HG02943 (cell line): Measurements from ENCODE around the gene IFI27.
"Not testable (repeated sequence)": the region's sequence is repeated elsewhere in the genome, so short reads cannot be mapped to it uniquely, and the experiment has no call there.

ENCODE experiments used
- ATAC-seq: cut with Tn5 transposase; IDR thresholded peaks from one replicate; pipeline ENCODE4 v1.9.1; 2021; ENCODE audit warnings: mild to moderate bottlenecking, low read depth, moderate library complexity; ENCODE audit not compliant: unreplicated experiment

Gene IFI27

DNA sequence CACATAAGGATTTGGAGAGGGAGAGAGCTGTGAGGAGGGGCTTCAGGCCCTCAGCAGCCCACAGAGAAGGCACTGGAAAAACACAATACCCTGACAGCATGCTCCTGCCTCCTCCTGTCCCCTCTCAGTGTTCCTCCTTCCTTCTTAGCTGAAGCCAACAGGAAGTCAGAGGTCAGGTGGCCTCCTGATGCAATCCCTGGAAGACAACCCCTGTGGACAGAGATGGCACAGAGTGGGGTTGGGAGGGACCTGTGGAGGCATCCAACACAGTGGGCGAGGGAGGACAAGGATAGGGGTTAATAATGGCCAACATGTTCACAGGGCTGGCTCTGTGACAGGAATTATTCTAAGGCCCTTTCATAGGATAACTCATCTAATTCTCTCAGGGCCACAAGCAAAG is 34.2 kb downstream of the IFI27 start:
- ATAC-seq: no peak

- no peak for ATAC-seq
These were observed 35.5 kb downstream of the IFI27 start for GRCh38 chr14:94145902-94146527.

GRCh38 chr14:94152676-94153075 is 42.1 kb downstream of the IFI27 start:
- ATAC-seq: no peak

- no peak for ATAC-seq
These were observed 43.3 kb downstream of the IFI27 start for GRCh38 chr14:94153750-94154342.

DNA sequence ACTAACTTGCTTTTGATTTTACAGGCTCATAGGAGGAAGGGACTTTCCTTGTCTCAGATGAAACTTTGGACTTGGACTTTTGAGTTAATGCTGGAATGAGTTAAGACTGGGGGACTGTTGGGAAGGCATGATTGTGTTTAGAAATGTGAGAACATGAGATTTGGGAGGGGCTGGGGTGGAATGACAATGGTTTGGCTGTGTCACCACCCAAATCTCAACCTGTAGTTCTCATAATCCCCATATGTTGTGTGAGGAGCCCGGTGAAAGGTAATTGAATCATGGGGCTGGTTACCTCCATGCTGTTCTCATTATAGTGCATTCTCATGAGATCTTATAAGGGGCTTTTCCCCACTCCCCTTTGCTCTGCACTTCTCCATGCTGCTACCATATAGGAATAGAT is 45.6 kb downstream of the IFI27 start:
- ATAC-seq: not testable (repeated sequence)

- no peak for ATAC-seq
These were observed 46.7 kb downstream of the IFI27 start for GRCh38 chr14:94157197-94157596.

GRCh38 chr14:94158239-94158883 is 47.8 kb downstream of the IFI27 start:
- no peak for ATAC-seq

GRCh38 chr14:94161058-94161457 is 50.5 kb downstream of the IFI27 start:
- no peak for ATAC-seq

DNA sequence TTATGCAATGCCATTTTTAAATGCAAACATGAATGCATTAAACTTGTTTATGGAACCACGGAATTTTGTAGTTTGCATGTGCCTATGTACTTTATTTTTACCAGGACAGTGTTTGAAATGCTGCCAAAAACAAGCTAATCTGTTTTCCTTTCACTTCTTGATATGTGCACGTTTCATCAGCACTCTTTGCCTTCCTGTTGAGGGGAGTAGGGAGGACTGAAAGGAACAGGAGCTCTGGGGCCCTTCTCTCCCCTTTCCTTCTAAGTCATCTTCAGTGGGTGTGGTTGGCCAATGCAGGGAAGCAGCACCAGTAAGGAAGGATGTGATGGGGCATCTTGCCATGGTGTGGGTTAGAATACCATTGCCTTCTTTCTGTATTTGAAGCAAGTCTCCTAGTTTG is 51.4 kb downstream of the IFI27 start:
- no peak for ATAC-seq

DNA sequence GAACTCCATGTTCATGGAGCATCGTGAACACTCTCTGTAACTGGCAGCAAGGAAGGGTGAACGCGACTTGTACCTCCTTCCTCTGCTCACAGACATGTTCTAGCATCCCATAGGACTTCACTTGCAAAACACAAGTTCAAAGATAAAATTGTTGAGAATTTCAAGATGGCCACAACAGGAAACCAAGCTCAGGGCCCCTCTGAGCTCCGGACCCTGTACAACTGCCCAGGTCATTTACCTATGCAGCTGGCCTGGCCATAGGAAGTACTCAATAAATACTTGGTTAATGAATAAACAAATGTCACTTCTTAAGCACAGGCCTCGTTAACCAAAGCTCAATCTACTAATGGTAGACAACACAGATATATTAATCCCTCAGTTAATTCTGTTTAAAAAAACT is 51.9 kb downstream of the IFI27 start:
- no peak for ATAC-seq

GRCh38 chr14:94163796-94164195 is 53.3 kb downstream of the IFI27 start:
- ATAC-seq: no peak

GRCh38 chr14:94164685-94165431 is 54.3 kb downstream of the IFI27 start:
- ATAC-seq: no peak

GRCh38 chr14:94165744-94166143 is 55.2 kb downstream of the IFI27 start:
- ATAC-seq: no peak
